ENCODE data around the gene CDH13.

GRCh38 chr16:82626791-82627261 is at the start of gene CDH13:
- TF ChIP-seq CTCF (conservative IDR thresholded peaks at IDR 0.05; ENCODE audit: low read depth, low read length) (no peak), EZH2 (IDR thresholded peaks at IDR 0.05; ENCODE audit: borderline replicate concordance, low read depth, low read length, poor library complexity, severe bottlenecking) (peak; percentile 76)

Data from A673 (cell line).